Measurements from ENCODE around the gene STOX2.

DNA sequence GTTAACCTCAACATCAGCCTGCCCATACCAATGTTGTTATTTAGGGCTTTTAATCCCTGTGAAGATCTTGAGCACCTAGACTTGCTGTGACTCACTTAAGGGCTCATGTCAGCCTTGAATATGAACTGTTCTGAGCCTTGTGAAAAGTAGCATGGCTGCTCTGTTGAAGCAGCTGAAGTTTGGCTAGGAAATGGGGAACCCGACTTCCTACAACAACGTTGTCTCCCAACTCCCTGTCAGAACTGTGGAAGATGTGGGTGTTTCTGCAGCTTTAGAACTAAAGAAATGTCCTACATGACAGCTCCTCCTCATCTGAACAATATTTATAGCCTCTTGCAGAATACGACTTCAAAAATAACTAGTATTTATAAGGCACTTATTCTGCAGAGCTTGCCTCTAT, 27.5 kb downstream of the STOX2 start:
- no peak for TF ChIP-seq YY1 (IDR thresholded peaks at IDR 0.05; ENCODE audit: low read depth)
- no peak for TF ChIP-seq RAD21 (IDR thresholded peaks at IDR 0.05; ENCODE audit: low read depth)

All from Ishikawa (cell line).